Natural killer cell (primary cell): ENCODE data around the gene NEIL1. TPM values are rescaled to one million over a fixed set of nuclear protein-coding genes. Genes with fewer than 3 reads are reported as not detected.

ENCODE experiments used
- ATAC-seq, 3 donors: fragments of 150-1000 bp in 2 of 3; fragments of 200-7000 bp in 1 of 3; cut with Tn5 transposase; 1 replicate in 1 of 3; 2 replicates in 2 of 3; pipeline ENCODE4 v1.10.0; 2021; ENCODE audit warnings: mild to moderate bottlenecking in 2 of 3, moderate library complexity in 2 of 3
- DNase-seq, 2 donors: peaks; one replicate each; pipeline versions ENCODE4 v3.0.0 to v3.0.0-alpha.2; 2013 to 2021; ENCODE audit warnings: mixed read lengths in 1 of 2
- H3K27ac ChIP-seq: one replicate; pipeline ENCODE4 v1.5.1; 2013; ENCODE audit warnings: mild to moderate bottlenecking, low read length
- H3K27me3 ChIP-seq: one replicate; pipeline ENCODE4 v1.6.1; 2013; ENCODE audit warnings: low read length; ENCODE audit not compliant: control insufficient read depth, insufficient read depth
- H3K36me3 ChIP-seq: one replicate; pipeline ENCODE4 v1.6.1; 2013; ENCODE audit warnings: low read length; ENCODE audit not compliant: control insufficient read depth, insufficient read depth
- H3K4me1 ChIP-seq: one replicate; pipeline ENCODE4 v1.6.1; 2013; ENCODE audit warnings: low read length; ENCODE audit not compliant: control insufficient read depth, insufficient read depth
- H3K4me3 ChIP-seq: one replicate; pipeline ENCODE4 v1.5.1; 2013; ENCODE audit warnings: low read length
- H3K9me3 ChIP-seq: one replicate; pipeline ENCODE4 v1.6.1; 2013; ENCODE audit warnings: low read length; ENCODE audit not compliant: control insufficient read depth, insufficient read depth
- H3K27ac Mint-ChIP-seq, 2 donors: one replicate each; pipeline ENCODE4 v1.8.0; 2022; ENCODE audit warnings: mild to moderate bottlenecking in 2 of 2, mixed read lengths in 2 of 2, moderate library complexity in 1 of 2
- H3K27me3 Mint-ChIP-seq, 2 donors: one replicate each; pipeline ENCODE4 v1.8.0; 2022; ENCODE audit warnings: low read depth in 2 of 2, mixed read lengths in 2 of 2
- H3K36me3 Mint-ChIP-seq: one replicate; pipeline ENCODE4 v1.8.0; 2022; ENCODE audit warnings: mixed read lengths
- H3K4me1 Mint-ChIP-seq, 2 donors: one replicate each; pipeline ENCODE4 v1.8.0; 2022; ENCODE audit warnings: mixed read lengths in 2 of 2
- H3K4me3 Mint-ChIP-seq: one replicate; pipeline ENCODE4 v1.8.0; 2022; ENCODE audit warnings: mild to moderate bottlenecking, moderate library complexity, mixed read lengths
- H3K9me3 Mint-ChIP-seq, 2 donors: one replicate each; pipeline ENCODE4 v1.8.0; 2022; ENCODE audit warnings: mixed read lengths in 2 of 2
- CTCF ChIP-seq: fragments of 200-600 bp; IDR thresholded peaks from one replicate; pipeline ENCODE4 v1.8.0; 2022; ENCODE audit warnings: antibody characterized with exemption
- WGBS: methylation state at CpG from one replicate; pipeline ENCODE4 v1.1.7; 2013; ENCODE audit warnings: missing lambda C conversion rate; ENCODE audit not compliant: insufficient coverage; 5-methylcytosine and 5-hydroxymethylcytosine counted together
- intact Hi-C: fragments of 100-400 bp; cut with micrococcal nuclease; formaldehyde crosslinking; loops from one replicate; pipeline ENCODE4 v1.14.2; 2022
- total RNA-seq, 4 donors: library from RNA; stranded (reverse); fragments of 120-200 nt in 1 of 4; gene quantifications; one replicate each; pipeline versions ENCODE4 v1.2.3 to v1.2.4, GENCODE V29; 2013 to 2022

Gene NEIL1
- total RNA-seq, 3 donors from 2014 or later (not counting 1 experiment from before 2014, with no cell fraction given), result 97.1 to 324 (median 112) TPM

- Mint-ChIP-seq H3K4me1 (peaks cover 5 to 11% of the 10 kb centered on the region in 2 donors), H3K27me3 (no peaks in the 10 kb centered on the region), H3K27ac (no peak overlapping the region), H3K4me3 (no peak overlapping the region), H3K36me3 (peaks cover 32% of the 10 kb centered on the region), H3K9me3 (no peaks in the 10 kb centered on the region)
- Histone ChIP-seq H3K27ac (no peak overlapping the region), H3K4me1 (peaks cover 5% of the 10 kb centered on the region), H3K4me3 (no peak overlapping the region), H3K36me3 (peaks cover 89% of the 10 kb centered on the region), H3K9me3 (no peaks in the 10 kb centered on the region), H3K27me3 (no peaks in the 10 kb centered on the region)
- DNase-seq, result no peak
- 100% methylated on average over 1 of the region's 1 CpG for WGBS
- intact Hi-C loops, result no loop called here
- TF ChIP-seq CTCF, result no peak
- no peak for ATAC-seq
Observed at GRCh38 chr15:75389791-75390382, 43.0 kb downstream of the NEIL1 start.

DNA sequence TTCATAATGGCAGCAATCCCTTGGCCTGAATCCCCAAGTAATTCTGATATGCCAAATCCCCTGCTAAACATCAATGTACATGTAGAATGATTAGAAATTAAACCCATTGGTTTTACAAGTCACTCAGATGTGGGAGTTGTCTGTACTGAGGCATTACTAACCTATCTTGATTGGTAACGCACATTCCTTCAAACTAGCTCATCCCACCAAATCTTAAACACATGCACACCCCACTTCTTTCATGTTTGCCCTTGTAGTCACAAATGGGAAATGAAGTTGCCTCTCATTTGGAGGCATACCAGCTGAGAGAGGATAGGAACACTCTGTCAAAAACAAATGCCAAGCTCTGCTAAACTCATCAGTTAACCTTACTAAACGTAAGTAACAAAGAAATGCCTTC, 50.7 kb downstream of the NEIL1 start:
- no peak for ATAC-seq
- H3K27ac ChIP-seq, result no peak overlapping the region
- no peak for TF ChIP-seq CTCF
- peaks cover 22% of the 10 kb centered on the region for H3K36me3 Mint-ChIP-seq
- no peak overlapping the region for H3K4me3 ChIP-seq
- 93% methylated on average over 2 of the region's 2 CpGs for WGBS
- H3K9me3 ChIP-seq, result no peaks in the 10 kb centered on the region
- H3K4me3 Mint-ChIP-seq, result no peak overlapping the region
- H3K27me3 ChIP-seq, result no peaks in the 10 kb centered on the region
- DNase-seq, result no peak
- H3K36me3 ChIP-seq, result peaks cover 82% of the 10 kb centered on the region
- H3K4me1 Mint-ChIP-seq, result peaks cover 19 to 21% of the 10 kb centered on the region in 2 donors
- no peaks in the 10 kb centered on the region for H3K27me3 Mint-ChIP-seq
- no peaks in the 10 kb centered on the region for H3K9me3 Mint-ChIP-seq
- intact Hi-C loops, result no loop called here
- H3K4me1 ChIP-seq, result no peaks in the 10 kb centered on the region
- H3K27ac Mint-ChIP-seq, result peak overlapping the region; percentile 4 to 22

DNA sequence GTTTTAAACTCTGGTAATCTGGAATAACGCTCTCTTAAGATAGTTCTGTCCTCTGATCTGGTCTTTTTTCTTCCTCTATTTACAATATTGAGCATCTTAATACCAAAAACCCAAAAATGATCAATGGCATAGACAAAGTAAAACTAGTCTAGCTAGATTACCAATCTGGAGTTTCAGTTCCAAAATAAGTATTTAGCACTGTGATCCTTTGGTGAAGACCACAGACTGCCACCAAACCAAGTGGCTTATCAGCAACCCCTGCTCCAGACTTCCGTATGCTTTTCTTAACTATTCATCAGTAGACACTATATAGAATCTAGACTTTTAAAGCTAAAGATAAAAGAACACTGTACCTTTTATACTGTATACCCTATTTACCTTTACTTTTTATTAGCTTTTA, 57.1 kb downstream of the NEIL1 start:
- Mint-ChIP-seq H3K36me3 (peaks cover 29% of the 10 kb centered on the region), H3K27me3 (no peaks in the 10 kb centered on the region), H3K4me1 (peaks cover 0 to 9% of the 10 kb centered on the region in 2 donors), H3K4me3 (no peak overlapping the region), H3K27ac (peak overlapping the region; percentile 41 to 47), H3K9me3 (no peaks in the 10 kb centered on the region)
- Histone ChIP-seq H3K9me3 (no peaks in the 10 kb centered on the region), H3K4me3 (no peak overlapping the region), H3K36me3 (peaks cover 64% of the 10 kb centered on the region), H3K4me1 (no peaks in the 10 kb centered on the region), H3K27me3 (no peaks in the 10 kb centered on the region), H3K27ac (no peak overlapping the region)
- ATAC-seq, result no peak
- DNase-seq, result no peak
- intact Hi-C loops, result no loop called here
- TF ChIP-seq CTCF, result no peak
- 83% methylated on average over 2 of the region's 2 CpGs for WGBS

Other genes with a start within 250 kb of the NEIL1 start
- gene C15orf39, start 145.2 kb upstream of the NEIL1 start, total RNA-seq, result 10 to 100 TPM; 63.5 to 89.2 (median 70.1) TPM
- not detected for gene GOLGA6C, start 88.7 kb upstream of the NEIL1 start, total RNA-seq
- gene GOLGA6D, start 64.2 kb upstream of the NEIL1 start, total RNA-seq, result not detected
- gene COMMD4, start 11.0 kb upstream of the NEIL1 start, total RNA-seq, result 10 to 100 TPM; 38.8 to 56.3 (median 46.8) TPM
- 100 to 1,000 TPM; 375 to 476 (median 385) TPM for gene MAN2C1, start 21.6 kb downstream of the NEIL1 start, total RNA-seq
- gene SIN3A, start 104.7 kb downstream of the NEIL1 start, total RNA-seq, result 100 to 1,000 TPM; 135 to 175 (median 137) TPM
- gene PTPN9, start 232.3 kb downstream of the NEIL1 start, total RNA-seq, result 10 to 100 TPM; 28.3 to 33.0 (median 28.9) TPM